Stimulated activated CD8-positive, alpha-beta memory T cell treated with anti-CD3 and anti-CD28 coated beads, Interleukin-15, amount 100 ng/mL, for 48 hours (primary cell): ENCODE measurements around the gene EIPR1.

Experiments used
- DNase-seq, 2 donors: peaks; one replicate each; pipeline ENCODE4 v3.0.0-alpha.2; 2020; ENCODE audit warnings: low read depth in 2 of 2

The EIPR1 gene

GRCh38 chr2:3303583-3304406 lies 73.8 kb downstream of the EIPR1 start:
- DNase-seq: peak; percentile 65 to 69

GRCh38 chr2:3302751-3303582 lies 74.7 kb downstream of the EIPR1 start:
- DNase-seq: no peak

GRCh38 chr2:3302421-3302750 lies 75.2 kb downstream of the EIPR1 start:
- DNase-seq: no peak

GRCh38 chr2:3301001-3301400 lies 76.6 kb downstream of the EIPR1 start:
- DNase-seq: no peak

- no peak for DNase-seq
These were observed 77.2 kb downstream of the EIPR1 start for GRCh38 chr2:3300224-3300995.

GRCh38 chr2:3299703-3300102 lies 77.9 kb downstream of the EIPR1 start:
- no peak for DNase-seq

GRCh38 chr2:3299130-3299529 lies 78.5 kb downstream of the EIPR1 start:
- DNase-seq: no peak

- DNase-seq: no peak
These were observed 79.4 kb downstream of the EIPR1 start for GRCh38 chr2:3298191-3298590.

- no peak for DNase-seq
These were observed 80.1 kb downstream of the EIPR1 start for GRCh38 chr2:3297523-3297922.

- DNase-seq: no peak
These were observed 81.2 kb downstream of the EIPR1 start for GRCh38 chr2:3296182-3296972.

- no peak for DNase-seq
These were observed 83.1 kb downstream of the EIPR1 start for GRCh38 chr2:3294493-3294892.

- no peak for DNase-seq
These were observed 83.5 kb downstream of the EIPR1 start for GRCh38 chr2:3294069-3294468.

- no peak for DNase-seq
These were observed 84.4 kb downstream of the EIPR1 start for GRCh38 chr2:3293221-3293620.

- DNase-seq: no peak
These were observed 85.2 kb downstream of the EIPR1 start for GRCh38 chr2:3292416-3292815.

- no peak for DNase-seq
These were observed 85.9 kb downstream of the EIPR1 start for GRCh38 chr2:3291750-3292149.

GRCh38 chr2:3291113-3291512 lies 86.5 kb downstream of the EIPR1 start:
- no peak for DNase-seq

- no peak for DNase-seq
These were observed 87.0 kb downstream of the EIPR1 start for GRCh38 chr2:3290655-3291054.

GRCh38 chr2:3289971-3290370 lies 87.6 kb downstream of the EIPR1 start:
- DNase-seq: no peak

- DNase-seq: no peak
These were observed 88.1 kb downstream of the EIPR1 start for GRCh38 chr2:3289526-3289925.

- DNase-seq: no peak
These were observed 88.5 kb downstream of the EIPR1 start for GRCh38 chr2:3289171-3289515.

GRCh38 chr2:3288470-3289170 lies 89.0 kb downstream of the EIPR1 start:
- DNase-seq: no peak
